Activated T-cell treated with anti-CD3 and anti-CD28 coated beads for 48 hours (primary cell): ENCODE results near the gene ANKRD45.
"Not testable (repeated sequence)": the region's sequence is repeated elsewhere in the genome, so short reads cannot be mapped to it uniquely, and the experiment has no call there.

Experiments
- DNase-seq: peaks from one replicate; pipeline ENCODE4 v3.0.0-alpha.2; 2020; ENCODE audit warnings: low read depth

ANKRD45 gene, protein sequence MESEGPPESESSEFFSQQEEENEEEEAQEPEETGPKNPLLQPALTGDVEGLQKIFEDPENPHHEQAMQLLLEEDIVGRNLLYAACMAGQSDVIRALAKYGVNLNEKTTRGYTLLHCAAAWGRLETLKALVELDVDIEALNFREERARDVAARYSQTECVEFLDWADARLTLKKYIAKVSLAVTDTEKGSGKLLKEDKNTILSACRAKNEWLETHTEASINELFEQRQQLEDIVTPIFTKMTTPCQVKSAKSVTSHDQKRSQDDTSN

DNA sequence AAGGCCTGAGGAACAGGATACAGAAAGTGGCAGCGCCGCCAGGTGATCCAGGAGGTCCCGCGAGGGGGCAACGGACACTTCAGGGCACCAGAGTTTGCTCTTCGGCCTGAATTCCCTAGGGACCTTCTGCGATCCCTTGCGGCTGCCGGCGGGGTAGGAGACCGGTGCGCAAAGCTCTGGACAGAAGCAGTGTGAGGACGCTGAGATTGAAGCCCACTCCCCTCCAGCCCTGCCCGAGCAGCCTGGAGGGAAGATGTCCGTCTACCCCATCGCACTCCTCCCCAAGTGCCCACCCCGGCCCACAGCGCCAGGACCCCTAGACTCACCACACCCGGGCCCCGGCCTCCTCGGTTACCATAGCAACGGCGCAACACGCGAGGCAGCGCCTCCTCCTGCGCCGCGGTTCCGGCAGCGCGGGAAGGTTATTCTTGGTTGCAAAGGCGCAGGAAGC, at the start of gene ANKRD45:
TSS of gene ANKRD45 (minus strand) at position 361 of the 451 bp plus-strand sequence. CDS start 10,433 bp downstream, outside the sequence.
- peak; percentile 18 for DNase-seq

DNA sequence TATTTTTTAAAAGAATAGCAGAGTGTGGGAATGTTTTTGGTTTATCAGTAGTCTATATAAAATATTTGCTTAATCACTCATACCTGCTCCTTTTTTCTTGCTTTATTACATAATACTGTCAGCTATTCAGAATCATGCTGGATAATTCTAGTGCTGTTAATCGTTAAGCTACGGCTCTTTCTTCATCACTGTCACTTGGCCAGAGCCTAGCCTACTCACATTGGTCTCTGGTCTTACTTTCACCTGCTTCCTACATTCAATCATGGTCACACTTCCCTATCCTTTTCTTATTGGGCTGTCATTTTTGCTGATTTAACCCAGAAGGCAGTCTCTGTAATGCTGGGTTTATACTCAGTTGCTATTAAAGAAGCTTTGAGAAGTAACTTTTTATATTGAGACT, 47.6 kb upstream of the ANKRD45 start:
- DNase-seq: no peak

DNA sequence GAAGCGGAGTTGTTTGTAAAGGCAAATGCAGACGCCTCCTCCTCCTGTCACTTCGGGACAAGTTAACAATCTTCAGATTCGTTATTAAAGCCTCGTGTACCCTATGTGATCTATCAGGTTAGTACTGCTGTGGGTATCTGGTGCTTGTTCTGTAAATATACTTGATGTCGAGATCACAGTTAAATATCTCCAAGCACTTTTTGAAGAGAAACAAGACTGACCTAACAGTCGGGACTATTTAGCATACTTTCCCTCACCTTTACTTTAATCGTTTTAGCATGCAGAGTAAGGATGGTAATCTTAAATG, 45.8 kb upstream of the ANKRD45 start:
- no peak for DNase-seq

DNA sequence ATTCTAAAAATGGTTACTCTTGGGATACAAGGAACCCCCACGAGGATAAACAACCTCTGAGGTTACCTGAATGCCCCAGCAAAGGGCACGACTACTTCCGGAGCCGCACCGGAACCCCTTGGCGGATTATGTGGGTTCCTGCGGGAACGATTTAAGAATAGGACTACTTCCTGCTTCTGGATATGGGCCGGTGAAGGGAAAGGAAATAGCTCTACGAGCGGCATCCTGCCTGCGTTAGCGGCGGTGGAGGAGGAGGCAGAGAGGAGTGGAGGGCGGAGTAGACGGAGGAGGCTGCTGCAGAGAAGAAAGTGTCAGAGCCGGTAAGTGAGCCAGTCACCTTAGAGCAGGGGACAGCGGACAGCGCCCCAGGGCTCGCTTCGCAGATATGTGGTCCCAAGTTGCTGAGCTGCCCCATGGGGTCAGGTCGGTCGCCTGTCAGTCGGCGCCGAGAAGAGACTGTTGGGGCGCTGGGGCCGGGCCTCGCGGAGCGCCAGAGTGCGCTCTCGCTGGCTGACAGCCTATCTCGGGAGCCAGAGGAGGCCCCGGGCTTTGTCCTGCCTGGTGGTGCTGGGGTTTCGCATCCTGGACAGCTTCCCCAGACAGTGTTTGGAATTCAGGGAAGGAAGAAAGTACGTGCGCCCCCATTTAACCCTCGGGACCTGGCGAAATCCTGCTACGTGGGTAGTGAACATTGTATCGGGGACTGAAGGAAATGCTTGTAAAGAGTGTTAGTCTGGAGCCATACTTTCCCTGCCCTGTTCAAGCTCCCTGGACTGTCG, 45.3 kb upstream of the ANKRD45 start, which contains the start of gene KLHL20:
TSS of gene KLHL20 (plus strand) at position 223 of the 779 bp plus-strand sequence. CDS start 1,063 bp downstream, outside the sequence.
- peak; percentile 77 for DNase-seq

DNA sequence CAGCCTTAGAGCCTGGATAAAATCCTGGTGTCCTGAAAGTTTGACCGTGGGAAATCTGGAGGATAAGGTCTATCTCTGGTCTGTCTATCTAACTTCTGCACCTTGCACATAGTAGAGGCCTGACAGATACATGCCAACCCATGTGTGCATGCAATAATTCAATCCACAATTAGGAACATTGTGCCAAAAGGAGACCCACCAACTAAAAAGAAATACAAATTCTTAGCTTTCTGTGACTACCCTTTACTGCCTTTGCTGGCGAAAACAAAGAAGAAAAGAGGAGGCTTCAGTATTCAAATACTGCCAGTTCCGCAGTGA, 44.7 kb upstream of the ANKRD45 start:
- no peak for DNase-seq

DNA sequence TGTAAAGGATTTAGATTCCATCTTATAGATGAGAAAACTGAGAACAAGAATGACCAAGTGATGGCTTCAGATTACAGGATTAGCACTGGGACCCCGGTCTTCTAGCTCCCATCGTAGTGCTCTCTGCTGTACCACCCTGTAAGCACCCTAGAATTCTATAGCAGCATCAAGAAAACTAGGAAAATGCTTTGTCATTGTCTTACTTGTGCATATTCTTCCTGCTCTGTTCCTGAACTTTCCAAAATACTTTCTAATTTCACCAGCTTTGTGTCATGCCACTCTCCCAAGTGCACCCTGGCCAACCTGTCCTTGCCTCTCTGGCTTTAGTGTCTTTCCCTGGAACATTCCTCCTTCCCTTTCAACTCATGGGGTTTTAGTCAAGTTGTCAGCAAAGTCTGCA, 39.1 kb upstream of the ANKRD45 start:
- no peak for DNase-seq

DNA sequence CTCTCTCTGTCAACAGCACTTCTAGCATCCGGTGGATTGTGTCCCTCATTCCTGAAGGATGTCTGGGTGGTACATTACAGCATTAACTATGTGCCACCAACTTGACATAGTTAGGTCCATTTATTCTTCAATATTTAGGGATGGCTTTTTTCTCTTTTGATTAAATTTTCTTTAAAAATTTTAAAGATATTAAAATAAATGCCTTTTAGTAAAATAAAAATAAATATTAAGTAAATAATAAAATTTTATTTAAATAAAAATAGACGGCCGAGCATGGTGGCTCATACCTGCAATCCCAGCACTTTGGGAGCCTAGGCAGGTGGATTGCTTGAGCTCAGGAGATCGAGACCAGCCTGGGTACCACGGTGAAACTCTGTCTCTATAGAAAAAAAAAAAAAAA, 35.5 kb upstream of the ANKRD45 start:
- no peak for DNase-seq

DNA sequence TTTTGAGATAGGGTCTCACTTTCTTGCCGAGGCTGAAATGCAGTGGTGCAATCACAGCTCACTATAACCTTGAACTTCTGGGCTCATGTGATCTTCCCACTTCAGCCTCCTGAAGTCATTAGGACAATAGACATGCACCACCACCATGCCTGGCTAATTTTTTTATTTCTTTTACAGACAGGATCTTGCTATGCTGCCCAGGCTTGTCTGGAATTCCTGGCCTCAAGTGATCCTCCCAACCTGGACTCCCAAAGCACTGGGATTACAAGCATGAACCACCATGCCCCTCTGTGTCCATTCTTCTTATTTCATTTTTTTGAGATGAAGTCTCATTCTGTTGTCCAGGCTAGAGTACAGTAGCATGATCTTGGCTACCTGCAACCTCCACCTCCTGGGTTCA, 33.1 kb upstream of the ANKRD45 start:
- no peak for DNase-seq

DNA sequence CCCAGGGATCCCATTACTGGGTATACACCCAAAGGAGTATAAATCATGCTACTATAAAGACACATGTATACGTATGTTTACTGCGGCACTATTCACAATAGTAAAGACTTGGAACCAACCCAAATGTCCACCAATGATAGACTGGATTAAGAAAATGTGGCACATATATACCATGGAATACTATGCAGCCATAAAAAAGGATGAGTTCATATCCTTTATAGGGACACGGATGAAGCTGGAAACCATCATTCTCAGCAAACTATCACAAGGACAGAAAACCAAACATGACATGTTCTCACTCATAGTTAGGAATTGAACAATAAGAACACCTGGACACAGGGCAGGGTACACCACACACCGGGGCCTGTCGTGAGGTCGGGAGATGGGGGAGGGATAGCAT, 31.6 kb upstream of the ANKRD45 start:
- DNase-seq: not testable (repeated sequence)

DNA sequence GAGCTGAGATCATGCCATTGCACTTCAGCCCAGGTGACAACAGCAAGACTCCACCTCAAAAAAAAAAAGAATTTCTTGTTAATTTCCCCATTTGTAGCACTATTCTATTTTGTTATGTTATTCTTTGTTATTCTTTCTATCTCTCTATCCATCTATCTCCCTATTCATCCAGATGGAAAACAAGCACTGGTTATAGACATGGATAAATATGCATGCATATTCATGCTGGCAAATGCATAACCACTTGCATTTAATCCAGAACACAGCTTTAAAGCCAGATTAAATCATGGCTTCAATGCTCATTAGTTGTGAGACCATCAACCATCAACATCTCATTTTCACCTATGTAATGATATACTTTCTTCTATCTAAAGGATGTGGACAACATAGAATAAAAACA, 23.6 kb upstream of the ANKRD45 start:
- no peak for DNase-seq

DNA sequence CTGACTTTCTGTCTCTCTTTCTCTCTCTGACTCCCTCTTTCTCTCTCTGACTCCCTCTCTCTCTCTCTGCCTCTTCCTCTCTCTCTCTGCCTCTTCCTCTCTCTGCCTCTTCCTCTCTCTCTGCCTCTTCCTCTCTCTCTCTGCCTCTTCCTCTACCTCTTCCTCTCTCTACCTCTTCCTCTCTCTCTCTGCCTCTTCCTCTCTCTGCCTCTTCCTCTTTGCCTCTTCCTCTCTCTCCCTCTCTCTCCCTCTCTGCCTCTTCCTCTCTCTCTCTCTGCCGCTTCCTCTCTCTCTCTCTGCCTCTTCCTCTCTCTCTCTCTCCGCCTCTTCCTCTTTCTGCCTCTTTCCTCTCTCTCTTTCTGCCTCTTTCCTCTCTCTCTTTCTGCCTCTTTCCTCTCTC, 18.6 kb upstream of the ANKRD45 start:
- no peak for DNase-seq

DNA sequence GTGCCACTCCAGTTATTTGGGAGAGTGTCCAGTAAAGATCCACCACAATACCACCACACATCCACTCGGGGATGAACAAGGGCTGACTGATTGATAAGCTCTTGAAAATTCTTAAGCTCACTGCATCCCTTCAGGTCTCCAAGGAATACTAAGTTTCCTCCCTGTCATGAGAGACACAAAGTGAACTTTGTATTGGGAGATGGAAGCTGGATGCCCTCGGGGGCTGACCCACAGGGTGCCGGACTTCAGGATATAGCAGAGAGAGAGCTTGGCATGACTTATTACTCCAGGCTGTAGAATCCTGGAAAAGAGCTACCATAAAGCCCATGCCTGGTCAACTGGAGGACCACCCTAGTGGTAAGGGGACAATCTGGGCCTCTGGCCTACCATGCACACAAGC, 15.5 kb upstream of the ANKRD45 start:
- not testable (repeated sequence) for DNase-seq

DNA sequence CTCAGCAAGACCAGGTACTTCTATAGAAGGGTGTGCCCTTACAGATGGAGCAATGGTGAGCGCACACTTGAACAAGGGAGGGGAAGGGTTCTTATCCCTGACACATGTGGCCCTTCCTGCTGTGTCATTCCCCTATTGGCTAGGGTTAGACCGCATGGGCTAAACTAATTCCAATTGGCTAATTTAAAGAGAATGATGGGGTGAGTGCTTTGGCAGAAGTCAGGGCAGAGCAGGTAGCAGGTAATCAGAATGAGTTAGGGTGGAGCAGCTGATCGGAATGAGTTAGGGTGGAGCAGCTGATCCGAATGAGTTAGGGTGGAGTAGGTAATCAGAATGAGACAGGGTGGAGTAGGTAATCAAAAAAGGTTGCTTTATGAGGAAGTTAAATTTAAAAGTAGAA, 14.2 kb upstream of the ANKRD45 start:
- not testable (repeated sequence) for DNase-seq

DNA sequence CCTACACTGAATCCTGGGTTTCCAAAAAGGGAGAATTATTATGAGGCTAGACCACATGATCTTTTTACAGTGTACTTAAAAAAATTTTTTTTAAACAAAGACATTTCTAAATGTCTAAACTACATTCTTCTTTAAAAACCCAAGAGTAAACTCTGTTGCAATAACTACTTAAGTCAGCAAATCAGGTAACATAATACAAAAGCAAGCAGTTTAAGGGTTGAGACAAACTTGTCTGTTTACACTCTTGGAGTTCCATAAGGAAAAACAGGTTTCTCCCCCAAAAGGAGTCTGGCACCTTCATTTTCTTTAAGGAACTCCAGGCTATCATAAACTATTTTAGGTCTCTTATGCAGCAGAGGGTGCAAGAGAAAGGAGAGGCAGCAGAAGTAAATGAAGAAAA, 12.5 kb upstream of the ANKRD45 start:
- no peak for DNase-seq

DNA sequence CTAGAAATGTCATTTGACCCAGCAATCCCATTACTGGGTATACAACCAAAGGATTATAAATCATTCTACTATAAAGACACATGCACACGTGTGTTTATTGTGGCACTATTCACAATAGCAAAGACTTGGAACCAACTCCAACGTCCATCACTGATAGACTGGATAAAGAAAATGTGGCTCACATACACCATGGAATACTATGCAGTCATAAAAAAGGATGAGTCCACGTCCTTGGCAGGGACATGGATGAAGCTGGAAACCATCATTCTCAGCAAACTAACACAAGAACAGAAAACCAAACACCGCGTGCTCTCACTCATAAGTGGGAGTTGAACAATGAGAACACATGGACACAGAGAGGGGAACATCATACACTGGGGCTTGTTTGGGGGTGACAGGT, 10.5 kb upstream of the ANKRD45 start:
- DNase-seq: not testable (repeated sequence)

DNA sequence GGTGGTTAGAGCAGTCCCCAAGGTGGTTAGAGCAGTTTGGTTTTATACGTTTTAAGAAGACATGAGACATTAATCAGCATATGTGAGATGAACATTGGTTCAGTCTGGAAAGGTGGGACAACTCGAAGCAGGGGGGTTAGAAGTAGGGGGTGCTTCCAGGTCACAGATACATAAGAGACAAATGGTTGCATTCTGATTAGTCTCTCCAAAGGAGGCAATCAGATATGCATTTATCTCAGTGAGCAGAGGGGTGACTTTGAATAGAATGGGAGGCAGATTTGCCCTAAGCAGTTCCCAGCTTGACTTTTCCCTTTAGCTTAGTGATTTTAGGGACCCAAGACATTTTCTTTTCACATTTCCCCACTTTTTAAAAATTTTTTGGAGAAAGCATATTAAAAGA, 4.8 kb upstream of the ANKRD45 start:
- DNase-seq: not testable (repeated sequence)

DNA sequence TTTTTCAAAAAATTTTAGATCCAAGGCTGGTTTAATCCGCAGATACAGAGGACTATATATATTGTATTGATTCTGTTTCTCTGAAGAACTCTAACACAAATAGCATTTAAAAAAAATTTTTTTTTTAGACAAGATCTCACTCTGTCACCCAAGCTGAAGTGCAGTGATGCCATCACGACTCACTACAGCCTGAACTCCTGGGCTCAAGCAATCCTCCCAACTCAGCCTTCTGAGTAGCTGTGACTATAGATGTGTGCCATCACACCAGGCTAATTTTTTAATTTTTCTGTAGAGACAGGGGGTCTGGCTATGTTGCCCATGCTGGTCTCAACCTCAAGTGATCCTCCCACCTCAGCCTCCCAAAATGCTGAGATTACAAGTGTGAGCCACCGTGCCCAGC, 3.0 kb downstream of the ANKRD45 start:
- no peak for DNase-seq

DNA sequence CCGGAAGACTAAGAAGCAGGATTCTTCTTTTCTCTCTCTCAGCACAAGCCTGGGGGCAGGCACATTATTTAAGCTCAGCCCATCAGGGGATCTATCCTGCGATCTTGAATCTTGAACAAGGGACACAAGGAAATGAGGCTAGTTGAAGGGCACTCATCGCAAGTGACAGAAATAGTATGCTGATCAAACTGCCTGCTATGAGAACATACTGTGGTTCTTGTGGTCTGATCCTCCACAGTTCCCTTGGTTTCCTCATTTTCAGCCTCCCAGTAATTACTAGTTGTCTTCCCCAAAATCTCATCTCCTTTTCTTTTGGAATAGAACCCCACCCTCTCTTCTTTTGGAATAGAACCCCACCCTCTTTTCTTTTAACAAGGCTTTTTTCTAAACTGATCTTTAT, 6.5 kb downstream of the ANKRD45 start:
- no peak for DNase-seq

DNA sequence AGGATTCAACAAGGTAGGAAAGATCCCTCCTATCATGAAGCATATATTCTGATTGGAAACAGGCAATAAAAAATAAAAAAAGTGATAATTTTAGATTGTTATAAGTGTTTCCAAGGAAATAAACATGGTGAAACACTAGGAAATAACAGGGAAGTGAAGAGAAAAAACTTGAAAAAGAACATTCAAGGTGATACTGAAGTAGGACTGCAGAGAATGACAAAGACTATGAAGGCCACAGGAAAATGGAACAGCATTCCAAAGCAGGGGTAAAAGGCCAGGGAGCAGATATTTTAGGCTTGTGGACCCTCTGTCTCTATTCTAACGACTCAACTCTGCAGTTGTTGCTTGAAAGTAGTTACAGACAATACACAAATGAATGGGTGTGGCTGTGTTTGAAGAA, 7.9 kb downstream of the ANKRD45 start:
- DNase-seq: no peak

DNA sequence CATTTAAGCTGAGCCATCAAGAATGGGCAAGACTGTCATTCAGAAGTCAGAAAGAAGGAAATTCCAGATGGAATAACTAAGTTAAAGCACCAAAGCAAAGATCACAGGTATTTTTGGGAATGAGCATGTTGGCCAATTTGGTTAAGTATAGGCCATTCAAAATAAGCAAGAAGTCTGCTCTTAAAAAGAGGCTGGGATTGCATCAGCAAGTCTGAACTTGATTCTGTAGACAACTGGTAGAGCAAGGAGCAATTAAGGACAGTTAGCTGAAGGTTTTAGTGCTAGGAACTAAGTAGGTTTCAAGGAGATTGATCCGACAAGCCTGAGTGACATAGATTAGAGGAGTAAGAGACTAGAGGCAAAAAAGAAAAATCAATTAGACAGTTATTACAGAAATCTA, 8.4 kb downstream of the ANKRD45 start:
- no peak for DNase-seq

DNA sequence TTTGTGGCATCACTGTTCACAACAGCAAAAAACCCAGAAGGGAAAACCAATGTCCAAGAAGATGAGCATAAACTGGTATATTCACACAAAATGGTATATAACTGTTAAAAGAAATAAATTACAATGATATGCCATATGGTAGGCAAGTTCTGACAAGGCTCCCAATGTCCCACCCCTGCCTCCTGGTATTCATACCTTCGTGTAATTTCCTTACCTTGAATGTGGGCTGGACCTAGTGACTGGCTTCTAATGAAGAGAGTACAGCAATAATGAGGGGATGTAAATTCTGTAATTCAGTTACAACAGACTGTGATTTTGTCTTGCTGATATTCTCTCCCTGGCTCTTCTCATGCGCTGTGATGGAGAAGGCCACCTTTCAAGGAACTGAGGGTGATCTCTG, 9.3 kb downstream of the ANKRD45 start:
- no peak for DNase-seq

DNA sequence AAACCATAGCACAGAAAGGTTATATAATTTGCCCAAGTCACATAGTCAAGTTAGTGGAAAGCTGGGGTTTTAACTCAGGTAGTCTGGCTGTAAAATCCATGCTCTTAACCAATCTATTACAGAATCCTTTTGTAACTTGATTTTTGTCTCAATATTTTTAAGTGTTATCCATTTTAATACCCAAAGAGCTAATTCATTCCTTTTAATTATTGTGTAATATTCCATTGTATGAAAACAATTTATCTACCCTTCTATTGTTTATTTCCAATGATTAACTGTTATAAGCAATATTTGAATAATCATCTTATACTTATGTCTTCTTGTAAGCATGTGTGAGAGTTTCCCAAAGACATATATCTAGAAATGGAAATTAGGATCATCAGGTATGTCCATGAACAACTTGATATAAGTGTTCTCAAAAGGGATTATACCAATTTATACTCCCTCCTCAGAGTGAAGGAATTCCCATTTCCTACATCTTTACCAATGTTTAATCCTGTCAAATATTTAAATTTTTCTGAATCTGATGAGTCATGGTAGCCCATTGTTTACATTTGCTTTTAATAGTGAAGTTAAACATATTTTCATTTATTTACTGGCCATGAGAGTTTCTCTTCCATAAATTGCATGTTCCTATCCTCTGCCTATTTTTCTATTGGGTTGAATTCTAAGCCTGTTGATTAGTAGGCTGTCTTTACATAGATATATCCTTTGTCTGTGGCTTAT, 20.6 kb downstream of the ANKRD45 start:
- no peak for DNase-seq

DNA sequence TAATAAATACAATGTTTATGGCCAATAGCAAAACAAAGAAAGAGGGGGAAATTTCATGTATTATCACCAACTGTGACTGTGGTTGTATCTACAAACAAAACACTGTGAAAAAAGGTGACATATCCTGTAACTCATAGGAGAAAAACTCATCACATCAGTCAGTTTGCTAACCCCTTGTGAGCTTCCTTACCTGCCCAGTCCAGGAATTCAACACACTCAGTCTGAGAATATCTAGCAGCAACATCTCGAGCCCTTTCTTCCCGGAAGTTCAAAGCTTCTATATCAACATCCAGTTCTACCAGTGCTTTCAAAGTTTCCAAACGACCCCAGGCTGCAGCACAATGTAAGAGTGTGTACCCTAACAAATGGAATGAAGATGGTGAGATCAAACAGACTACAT, 23.0 kb downstream of the ANKRD45 start:
- no peak for DNase-seq
